GM18511 (cell line): ENCODE results near the gene EPG5.
"Not testable (repeated sequence)": the region's sequence is repeated elsewhere in the genome, so short reads cannot be mapped to it uniquely, and the experiment has no call there.

Source experiments
- ATAC-seq: cut with Tn5 transposase; IDR thresholded peaks from one replicate; pipeline ENCODE4 v1.9.1; 2021; ENCODE audit warnings: mild to moderate bottlenecking, moderate library complexity; ENCODE audit not compliant: unreplicated experiment

EPG5 gene

DNA sequence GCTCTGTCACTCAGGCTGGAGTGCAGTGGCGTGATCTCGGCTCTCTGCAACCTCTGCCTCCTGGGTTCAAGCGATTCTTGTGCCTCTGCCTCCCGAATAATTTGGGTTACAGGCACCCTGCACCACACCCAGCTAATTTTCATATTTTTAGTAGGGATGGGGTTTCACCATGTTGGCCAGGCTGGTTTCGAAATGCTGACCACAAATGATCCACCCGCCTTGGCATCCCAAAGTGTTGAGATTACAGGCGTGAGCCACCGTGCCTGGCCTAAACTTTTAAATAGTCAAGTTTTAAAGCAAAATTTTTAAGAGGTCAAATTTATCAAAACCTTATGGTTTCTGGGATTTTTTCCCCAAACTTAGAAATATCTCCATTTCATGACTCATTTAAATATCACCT is 148.4 kb downstream of the EPG5 start:
- not testable (repeated sequence) for ATAC-seq

DNA sequence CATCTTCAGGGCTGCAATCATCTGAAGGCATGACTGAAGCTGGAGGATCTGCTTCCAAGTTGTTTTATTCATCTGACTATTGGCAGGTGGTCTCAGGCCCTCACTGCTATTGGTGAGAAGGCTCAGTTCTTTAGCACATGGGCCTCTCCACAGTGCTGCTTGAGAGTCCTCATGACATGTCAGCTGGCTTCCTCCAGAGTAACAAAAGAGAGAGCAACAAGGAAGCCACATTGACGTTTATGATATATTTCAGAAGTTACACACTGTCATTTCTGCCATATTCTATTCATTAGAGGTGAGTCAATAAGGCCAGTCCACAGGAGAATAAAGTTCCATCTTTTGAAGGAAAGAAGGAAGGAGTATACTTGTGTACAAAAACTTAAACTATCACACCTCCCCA is 149.6 kb downstream of the EPG5 start:
- no peak for ATAC-seq

DNA sequence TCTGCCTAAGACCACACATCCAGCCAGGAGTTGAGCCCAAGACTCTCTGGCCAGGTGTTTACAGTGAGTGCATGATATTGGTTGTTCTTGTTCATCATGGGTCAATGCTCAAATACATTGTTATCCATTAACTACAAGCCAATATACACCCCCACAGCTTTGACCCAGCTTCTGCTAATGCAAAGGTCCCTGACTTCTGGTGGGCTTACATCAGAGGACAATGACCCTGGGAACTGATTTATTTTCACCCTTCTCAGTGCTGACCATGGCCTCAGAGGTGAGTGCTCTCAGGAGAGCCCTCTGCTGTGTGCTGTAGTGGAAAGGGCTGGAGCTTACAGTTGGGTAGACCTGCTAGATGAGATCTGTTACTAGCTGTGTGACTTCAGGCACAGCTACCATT is 152.4 kb downstream of the EPG5 start:
- ATAC-seq, result not testable (repeated sequence)

DNA sequence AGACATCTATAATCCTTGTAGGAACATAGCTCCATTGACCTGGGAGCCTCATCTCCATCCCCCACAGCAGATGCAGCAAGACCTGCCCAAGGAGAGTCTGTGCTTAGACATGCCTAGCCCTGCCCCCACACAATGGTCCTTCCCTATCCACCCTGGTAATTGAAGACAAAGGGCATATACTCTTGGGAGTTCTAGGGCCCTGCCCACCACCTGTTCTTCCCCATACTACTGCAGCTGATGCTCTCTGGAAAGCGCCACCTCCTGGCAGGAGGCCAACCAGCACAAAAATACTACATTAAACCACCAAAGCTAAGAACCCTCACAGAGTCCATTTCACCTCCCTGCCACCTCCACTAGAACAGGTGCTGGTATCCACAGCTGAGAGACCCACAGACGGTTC is 160.0 kb downstream of the EPG5 start:
- not testable (repeated sequence) for ATAC-seq

DNA sequence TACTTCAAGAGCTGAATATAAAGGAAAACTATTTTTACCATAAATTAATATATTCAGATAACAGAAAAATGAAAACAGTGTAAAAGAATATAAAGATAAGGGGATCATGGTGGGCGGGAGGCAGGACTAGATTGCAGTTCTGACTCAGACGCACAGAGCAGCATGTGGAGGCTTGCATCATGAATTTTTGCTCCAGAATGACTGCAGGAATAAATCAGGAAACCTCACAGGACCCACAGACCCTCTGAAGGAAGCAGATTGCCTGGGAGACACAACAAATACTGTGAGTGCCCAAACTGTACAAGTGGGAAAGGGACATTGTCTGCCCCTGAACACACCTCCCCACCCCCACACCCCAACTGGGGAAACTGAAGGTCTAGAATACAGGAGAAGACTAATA is 160.9 kb downstream of the EPG5 start:
- ATAC-seq, result no peak

GRCh38 chr18:45805551-45805950 is 161.6 kb downstream of the EPG5 start:
- ATAC-seq, result no peak

- ATAC-seq, result no peak
Observed at GRCh38 chr18:45802814-45803492, 164.2 kb downstream of the EPG5 start.

GRCh38 chr18:45801416-45802004 is 165.6 kb downstream of the EPG5 start:
- ATAC-seq, result no peak
